Measurements from ENCODE around the gene TGOLN2.

Gene TGOLN2

DNA sequence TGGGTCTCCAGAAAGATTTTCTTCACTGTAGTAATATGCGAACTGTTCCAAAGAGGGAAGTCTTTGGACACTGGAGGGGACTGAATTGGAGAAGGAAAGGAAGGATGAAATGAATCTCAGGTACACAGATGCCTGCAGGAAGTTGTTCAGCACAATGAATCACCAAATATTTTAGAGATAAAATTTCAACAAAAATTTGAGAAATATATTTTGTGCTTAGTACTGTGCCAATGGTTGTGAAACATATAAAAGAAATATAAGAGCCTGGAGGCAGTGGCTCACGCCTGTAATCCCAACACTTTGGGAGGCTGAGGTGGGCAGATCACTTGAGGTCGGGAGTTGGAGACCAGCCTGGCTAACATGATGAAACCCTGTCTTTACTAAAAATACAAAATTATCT is 29.9 kb upstream of the TGOLN2 start:
- TF ChIP-seq, protein P1, sequence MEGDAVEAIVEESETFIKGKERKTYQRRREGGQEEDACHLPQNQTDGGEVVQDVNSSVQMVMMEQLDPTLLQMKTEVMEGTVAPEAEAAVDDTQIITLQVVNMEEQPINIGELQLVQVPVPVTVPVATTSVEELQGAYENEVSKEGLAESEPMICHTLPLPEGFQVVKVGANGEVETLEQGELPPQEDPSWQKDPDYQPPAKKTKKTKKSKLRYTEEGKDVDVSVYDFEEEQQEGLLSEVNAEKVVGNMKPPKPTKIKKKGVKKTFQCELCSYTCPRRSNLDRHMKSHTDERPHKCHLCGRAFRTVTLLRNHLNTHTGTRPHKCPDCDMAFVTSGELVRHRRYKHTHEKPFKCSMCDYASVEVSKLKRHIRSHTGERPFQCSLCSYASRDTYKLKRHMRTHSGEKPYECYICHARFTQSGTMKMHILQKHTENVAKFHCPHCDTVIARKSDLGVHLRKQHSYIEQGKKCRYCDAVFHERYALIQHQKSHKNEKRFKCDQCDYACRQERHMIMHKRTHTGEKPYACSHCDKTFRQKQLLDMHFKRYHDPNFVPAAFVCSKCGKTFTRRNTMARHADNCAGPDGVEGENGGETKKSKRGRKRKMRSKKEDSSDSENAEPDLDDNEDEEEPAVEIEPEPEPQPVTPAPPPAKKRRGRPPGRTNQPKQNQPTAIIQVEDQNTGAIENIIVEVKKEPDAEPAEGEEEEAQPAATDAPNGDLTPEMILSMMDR (IDR thresholded peaks at IDR 0.05; ENCODE audit: insufficient read depth, missing control alignments): no peak
- no peak for FAIRE-seq
- DNase-seq (ENCODE audit: insufficient read length, low spot score): no peak

DNA sequence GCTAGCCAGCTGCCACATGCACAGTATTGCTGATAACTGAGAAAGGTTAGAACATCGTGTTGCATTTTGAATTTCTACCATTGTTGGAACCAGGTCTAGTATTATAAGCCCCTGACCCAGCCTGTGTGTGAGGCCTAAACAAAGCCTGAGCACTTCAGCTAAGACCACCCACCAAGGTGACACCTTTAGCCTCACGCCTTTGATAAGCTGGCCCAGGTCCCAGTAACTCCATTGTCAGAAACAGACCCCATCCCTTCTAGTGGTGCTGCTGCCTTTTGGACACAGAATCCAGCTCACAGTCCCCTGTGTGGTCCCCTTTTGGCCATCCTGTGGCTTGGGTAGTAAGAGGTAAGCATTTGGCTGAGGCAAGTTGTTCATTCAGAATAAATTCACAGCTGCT is 28.4 kb upstream of the TGOLN2 start:
- DNase-seq (ENCODE audit: insufficient read length, low spot score): no peak
- no peak for FAIRE-seq
- TF ChIP-seq, protein P1 (IDR thresholded peaks at IDR 0.05; ENCODE audit: insufficient read depth, missing control alignments): no peak

DNA sequence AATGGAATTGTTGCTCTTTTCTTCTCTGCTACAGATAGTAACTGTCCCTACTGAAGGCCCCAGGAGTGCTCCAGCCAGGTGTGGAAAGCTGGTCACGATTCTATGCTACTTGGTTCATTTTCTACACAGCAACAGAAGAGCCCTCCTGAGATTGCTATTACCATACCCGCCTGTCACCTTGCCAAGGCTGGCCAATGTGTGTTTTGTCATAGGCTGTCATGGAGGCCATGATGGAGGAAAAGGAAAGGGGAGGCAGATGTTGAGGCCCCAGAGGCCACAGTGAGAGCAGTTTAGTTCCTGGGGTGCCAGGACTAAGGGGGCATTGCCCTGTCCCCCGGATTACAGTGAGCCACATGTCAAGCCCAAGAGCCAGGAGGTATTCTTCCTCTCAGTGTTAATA is 27.7 kb upstream of the TGOLN2 start:
- DNase-seq (ENCODE audit: insufficient read length, low spot score) (no peak), FAIRE-seq (no peak)
- TF ChIP-seq, protein P1 (IDR thresholded peaks at IDR 0.05; ENCODE audit: insufficient read depth, missing control alignments): no peak

DNA sequence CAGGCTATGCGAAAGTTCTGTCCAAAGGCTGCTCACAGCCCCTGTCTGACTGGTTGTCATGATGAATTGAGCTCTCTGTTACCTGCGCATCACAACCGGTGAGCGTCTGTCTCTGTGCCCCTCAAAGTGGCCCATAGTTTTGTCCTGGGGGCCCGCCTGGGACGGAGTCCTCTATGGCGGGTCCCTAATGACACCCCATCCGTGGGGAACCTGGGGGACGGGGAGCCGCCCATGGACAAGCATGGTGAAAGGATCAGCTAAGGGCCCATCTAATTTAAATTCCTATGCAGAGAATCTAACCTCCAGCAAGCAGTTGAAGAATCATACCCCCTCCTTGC is 27.3 kb upstream of the TGOLN2 start:
- DNase-seq (ENCODE audit: insufficient read length, low spot score) (no peak), FAIRE-seq (no peak)
- TF ChIP-seq, protein P1 (IDR thresholded peaks at IDR 0.05; ENCODE audit: insufficient read depth, missing control alignments): no peak

DNA sequence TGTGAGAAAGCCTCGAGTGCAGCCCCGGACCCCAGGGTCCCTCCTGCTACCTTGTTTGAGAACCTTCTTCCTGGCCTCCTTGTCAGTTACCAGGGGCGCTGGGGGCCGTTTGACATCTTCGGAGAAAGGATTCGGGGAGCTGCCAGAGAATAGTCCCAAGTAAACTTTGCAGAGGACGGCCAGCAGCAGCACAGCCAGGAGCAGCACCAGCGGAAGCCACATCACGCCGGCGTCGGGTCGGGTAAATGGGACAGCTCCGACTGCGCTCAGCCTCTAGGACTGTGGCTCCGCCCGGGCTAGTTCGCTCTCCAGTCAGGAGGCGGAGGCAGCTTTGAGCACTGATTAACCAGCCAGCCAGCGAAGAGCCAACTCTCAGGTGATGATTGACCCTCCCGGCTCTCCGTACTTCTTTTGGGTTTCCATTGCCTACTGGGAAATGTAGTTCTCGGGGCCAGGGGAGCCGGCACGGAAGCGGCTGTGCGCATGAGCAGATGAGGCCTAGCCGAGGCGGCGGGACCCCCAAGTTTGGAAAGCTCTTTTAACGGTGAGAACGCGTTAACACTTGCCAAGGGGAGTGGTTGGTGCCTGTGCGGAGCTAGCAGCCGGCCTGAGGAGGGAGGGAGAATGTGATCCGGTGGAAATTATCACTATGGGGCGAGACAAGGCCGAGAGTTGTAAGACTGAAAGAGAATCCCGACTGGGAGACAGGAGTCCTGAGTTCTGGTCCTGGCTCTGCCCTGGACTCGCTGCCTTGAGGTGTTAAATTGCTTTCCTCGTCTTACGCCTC is 26.7 kb upstream of the TGOLN2 start, which contains the start of the genes ELMOD3 and RETSAT:
TSS of gene ELMOD3 (plus strand) at position 484 of the 787 bp plus-strand sequence. CDS start 2,430 bp downstream, outside the sequence.
TSS of gene RETSAT (minus strand) at position 243 of the 787 bp plus-strand sequence. CDS start at position 222, 21 bp downstream.
- FAIRE-seq (no peak), DNase-seq (ENCODE audit: insufficient read length, low spot score) (peak; percentile 94)
- TF ChIP-seq, protein P1 (IDR thresholded peaks at IDR 0.05; ENCODE audit: insufficient read depth, missing control alignments): no peak

DNA sequence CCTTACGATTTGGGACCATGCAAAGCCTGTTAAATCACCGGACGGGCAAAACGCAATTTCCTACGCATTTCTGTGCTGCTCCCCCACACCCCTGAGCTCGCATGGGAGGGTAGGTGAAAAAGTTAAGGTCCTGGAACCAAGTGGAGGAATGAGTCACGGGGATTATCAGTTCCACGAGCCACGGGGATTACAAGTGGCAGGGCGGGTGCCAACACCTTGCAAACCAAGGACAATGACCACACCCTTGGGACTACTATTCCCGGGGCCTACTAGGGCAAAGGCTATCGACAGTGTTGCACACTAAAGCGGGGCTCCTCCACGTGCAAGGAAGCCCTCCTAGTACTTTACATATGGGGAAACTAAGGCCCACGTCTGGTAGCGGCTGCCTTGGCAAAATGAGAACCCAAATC is 26.1 kb upstream of the TGOLN2 start:
- no peak for DNase-seq (ENCODE audit: insufficient read length, low spot score)
- FAIRE-seq: no peak
- TF ChIP-seq, protein P1 (IDR thresholded peaks at IDR 0.05; ENCODE audit: insufficient read depth, missing control alignments): no peak

DNA sequence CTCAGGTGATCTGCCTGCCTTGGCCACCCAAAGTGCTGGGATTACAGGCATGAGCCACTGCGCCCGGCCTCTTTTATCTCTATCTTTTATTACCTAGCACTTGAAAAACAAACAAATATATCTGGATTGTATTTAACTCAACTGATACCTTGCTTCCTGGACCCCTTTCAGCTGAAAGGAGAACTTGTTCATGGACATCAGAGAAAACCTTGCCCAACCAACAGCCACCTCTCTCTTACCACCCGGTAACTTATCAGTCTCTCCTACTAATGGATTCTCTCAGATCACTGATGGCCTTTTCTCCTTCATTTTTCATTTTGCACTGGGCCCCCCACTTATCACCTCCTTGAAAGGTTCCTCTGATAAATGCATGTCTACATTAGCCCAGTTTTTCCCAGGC is 19.8 kb upstream of the TGOLN2 start:
- TF ChIP-seq, protein P1 (IDR thresholded peaks at IDR 0.05; ENCODE audit: insufficient read depth, missing control alignments): no peak
- FAIRE-seq (no peak), DNase-seq (ENCODE audit: insufficient read length, low spot score) (no peak)

Measured in D721Med (cell line).